H1 (cell line): ENCODE measurements around the gene ASTN1. TPM values are rescaled to one million over a fixed set of nuclear protein-coding genes. Genes with fewer than 3 reads are reported as not detected.

Experiments
- CTCF ChIA-PET: fragments of 300-600 bp; sonication (Branson Sonifier 250); formaldehyde crosslinking; loops from one replicate; lab custom pipeline; 2021; ENCODE audit not compliant: partially characterized antibody; lab: Charles Lee
- POLR2A ChIA-PET: fragments of 300-600 bp; sonication (Branson Sonifier 250); formaldehyde crosslinking; loops from one replicate; lab custom pipeline; 2021; ENCODE audit warnings: inconsistent platforms; ENCODE audit not compliant: partially characterized antibody; lab: Charles Lee
- DNase-seq, 2 experiments: peaks; one replicate each; pipeline versions ENCODE4 v3.0.0 to v3.0.0-alpha.2; 2010 to 2022; ENCODE audit warnings: low spot score in 2 of 2, low read depth in 1 of 2, mixed read lengths in 1 of 2
- FAIRE-seq: peaks from 2 replicates; lab custom pipeline; 2011; peaks lifted over from hg19 to GRCh38; lab: Jason Lieb, UNC
- H2AFZ ChIP-seq: 2 replicates; pipeline ENCODE4 v1.8.1; 2012; ENCODE audit warnings: low read length, inconsistent platforms
- H2AK5ac ChIP-seq: 2 replicates; pipeline ENCODE4 v1.6.1; 2013; ENCODE audit warnings: low read depth, low read length
- H2BK120ac ChIP-seq: replicated peaks from 2 replicates; pipeline ENCODE3; 2013; ENCODE audit warnings: low read depth, low read length, inconsistent platforms
- H2BK12ac ChIP-seq: 2 replicates; pipeline ENCODE4 v1.6.1; 2013; ENCODE audit warnings: low read depth, low read length
- H2BK15ac ChIP-seq: 2 replicates; pipeline ENCODE4 v1.6.1; 2013; ENCODE audit warnings: low read length
- H2BK20ac ChIP-seq: 2 replicates; pipeline ENCODE4 v1.6.1; 2013; ENCODE audit warnings: low read length
- H2BK5ac ChIP-seq: 2 replicates; pipeline ENCODE4 v1.6.1; 2013; ENCODE audit warnings: low read depth, low read length
- H3K14ac ChIP-seq: 2 replicates; pipeline ENCODE4 v1.6.1; 2013; ENCODE audit warnings: inconsistent platforms; ENCODE audit not compliant: insufficient read length
- H3K18ac ChIP-seq: 2 replicates; pipeline ENCODE4 v1.6.1; 2013; ENCODE audit warnings: low read length; ENCODE audit errors: extremely low read depth
- H3K23ac ChIP-seq: 2 replicates; pipeline ENCODE4 v1.6.1; 2013; ENCODE audit warnings: inconsistent platforms; ENCODE audit not compliant: insufficient read length
- H3K23me2 ChIP-seq: 2 replicates; pipeline ENCODE4 v1.6.1; 2013; ENCODE audit warnings: low read depth, low read length
- H3K27ac ChIP-seq: 2 replicates; pipeline ENCODE4 v1.6.1; 2011; ENCODE audit warnings: low read depth, low read length, inconsistent platforms
- H3K27me3 ChIP-seq, 4 experiments: replicated peaks in 1 of 4; 1 replicate in 1 of 4; 2 replicates in 3 of 4; pipeline versions ENCODE4 v1.6.1 to v1.8.1; 2011 to 2013; ENCODE audit warnings: low read length in 3 of 4, mild to moderate bottlenecking in 3 of 4, inconsistent platforms in 2 of 4, mixed read lengths in 2 of 4, moderate library complexity in 1 of 4; ENCODE audit not compliant: control insufficient read depth in 3 of 4, insufficient read depth in 3 of 4; ENCODE audit errors: extremely low read depth in 1 of 4
- H3K36me3 ChIP-seq, 4 experiments: 2 replicates each; pipeline versions ENCODE4 v1.6.1 to v1.8.1; 2011 to 2013; ENCODE audit warnings: mild to moderate bottlenecking in 4 of 4, low read length in 3 of 4, moderate library complexity in 2 of 4, control low read depth in 1 of 4, inconsistent platforms in 1 of 4; ENCODE audit not compliant: insufficient read depth in 4 of 4, control insufficient read depth in 2 of 4
- H3K4ac ChIP-seq: replicated peaks from 2 replicates; pipeline ENCODE3; 2013; ENCODE audit warnings: low read length, low read depth, mixed read lengths, inconsistent platforms; ENCODE audit not compliant: insufficient read length
- H3K4me1 ChIP-seq, 4 experiments: replicated peaks in 1 of 4; 1 replicate in 1 of 4; 2 replicates in 3 of 4; pipeline versions ENCODE4 v1.6.1 to v1.8.1; 2011 to 2013; ENCODE audit warnings: low read length in 3 of 4, inconsistent platforms in 2 of 4, mixed read lengths in 1 of 4; ENCODE audit not compliant: insufficient read depth in 4 of 4, control insufficient read depth in 3 of 4
- H3K4me2 ChIP-seq, 2 experiments: 2 replicates each; pipeline versions ENCODE4 v1.6.1 to v1.8.1; 2011 to 2013; ENCODE audit warnings: low read depth in 2 of 2, low read length in 2 of 2, control low read depth in 1 of 2, inconsistent platforms in 1 of 2, mild to moderate bottlenecking in 1 of 2; ENCODE audit not compliant: insufficient read depth in 1 of 2
- H3K4me3 ChIP-seq, 4 experiments: fragments of 200-600, 300-600 bp in 1 of 4; sonication (generic), shearing (Covaris generic), sonication (Bioruptor Twin) in 1 of 4; 2 replicates each; pipeline versions ENCODE4 v1.5.1 to v1.8.1; 2011 to 2016; ENCODE audit warnings: low read length in 4 of 4, low read depth in 3 of 4, control low read depth in 2 of 4, inconsistent platforms in 2 of 4, mild to moderate bottlenecking in 2 of 4, mixed read lengths in 1 of 4, moderate library complexity in 1 of 4; ENCODE audit not compliant: insufficient read depth in 2 of 4; ENCODE audit errors: extremely low read depth in 1 of 4
- H3K56ac ChIP-seq: replicated peaks from 2 replicates; pipeline ENCODE3; 2013; ENCODE audit warnings: low read depth, mild to moderate bottlenecking, mixed read lengths, low read length, inconsistent platforms; ENCODE audit not compliant: insufficient read length
- H3K79me1 ChIP-seq: 2 replicates; pipeline ENCODE4 v1.6.1; 2013; ENCODE audit warnings: low read depth, low read length, control low read depth
- H3K79me2 ChIP-seq, 2 experiments: 2 replicates each; pipeline versions ENCODE4 v1.6.1 to v1.8.1; 2012 to 2013; ENCODE audit warnings: low read length in 2 of 2, mild to moderate bottlenecking in 2 of 2, inconsistent platforms in 1 of 2; ENCODE audit not compliant: insufficient read depth in 2 of 2, control insufficient read depth in 1 of 2
- H3K9ac ChIP-seq, 4 experiments: replicated peaks in 1 of 4; 1 replicate in 1 of 4; 2 replicates in 3 of 4; pipeline versions ENCODE4 v1.6.1 to v1.8.1; 2011 to 2013; ENCODE audit warnings: low read depth in 3 of 4, low read length in 3 of 4, control low read depth in 2 of 4, mild to moderate bottlenecking in 2 of 4, moderate library complexity in 2 of 4, inconsistent platforms in 1 of 4; ENCODE audit errors: extremely low read depth in 1 of 4
- H3K9me3 ChIP-seq, 2 experiments: 2 replicates each; pipeline versions ENCODE4 v1.6.1 to v1.8.1; 2012 to 2013; ENCODE audit warnings: mild to moderate bottlenecking in 2 of 2, moderate library complexity in 2 of 2, control low read depth in 1 of 2, inconsistent platforms in 1 of 2, low read depth in 1 of 2, low read length in 1 of 2, mixed read lengths in 1 of 2; ENCODE audit not compliant: insufficient read depth in 2 of 2
- H4K20me1 ChIP-seq, 2 experiments: replicated peaks in 1 of 2; 2 replicates each; pipeline versions ENCODE3 to v1.8.1; 2011 to 2013; ENCODE audit warnings: inconsistent platforms in 2 of 2, low read length in 2 of 2, mild to moderate bottlenecking in 1 of 2; ENCODE audit not compliant: insufficient read depth in 2 of 2, control insufficient read depth in 1 of 2
- H4K5ac ChIP-seq: 2 replicates; pipeline ENCODE4 v1.6.1; 2013; ENCODE audit warnings: low read length, low read depth, mixed read lengths, inconsistent platforms; ENCODE audit not compliant: insufficient read length
- H4K8ac ChIP-seq: 2 replicates; pipeline ENCODE4 v1.8.0; 2013; ENCODE audit warnings: mild to moderate bottlenecking, moderate library complexity, low read length, inconsistent platforms; ENCODE audit not compliant: insufficient read depth; ENCODE audit errors: extremely low read depth
- H4K91ac ChIP-seq: replicated peaks from 2 replicates; pipeline ENCODE3; 2013; ENCODE audit warnings: low read length, mixed read lengths, inconsistent platforms; ENCODE audit not compliant: insufficient read length
- CBX8 ChIP-seq: fragments of 300-800, 300-1000 bp; sonication (generic); IDR thresholded peaks from 2 replicates; pipeline ENCODE4 v1.7.1; 2016; ENCODE audit warnings: low read depth, low read length, borderline replicate concordance
- CEBPB ChIP-seq: IDR thresholded peaks from 2 replicates; pipeline ENCODE4 v1.6.1; 2012; ENCODE audit warnings: low read depth, low read length
- CHD1 ChIP-seq: IDR thresholded peaks from 2 replicates; pipeline ENCODE4 v1.6.1; 2012; ENCODE audit warnings: low read depth, low read length, improper control_type of control experiment
- EGR1 ChIP-seq: IDR thresholded peaks from 2 replicates; pipeline ENCODE4 v1.6.1; 2011; ENCODE audit warnings: low read depth, low read length, borderline replicate concordance
- GABPA ChIP-seq: IDR thresholded peaks from 2 replicates; pipeline ENCODE4 v1.6.1; 2011; ENCODE audit warnings: mild to moderate bottlenecking, low read length, moderate library complexity, borderline replicate concordance; ENCODE audit not compliant: insufficient read depth
- POLR2A ChIP-seq, 2 experiments: IDR thresholded peaks; 1 replicate in 1 of 2; 2 replicates in 1 of 2; pipeline ENCODE4 v1.6.1; 2011; ENCODE audit warnings: low read depth in 2 of 2, low read length in 2 of 2, mild to moderate bottlenecking in 2 of 2; ENCODE audit errors: control extremely low read depth in 1 of 2
- RAD21 ChIP-seq, 2 experiments: IDR thresholded peaks in 1 of 2; conservative IDR thresholded peaks in 1 of 2; 2 replicates each; pipeline ENCODE4 v1.6.1; 2011; ENCODE audit warnings: low read depth in 2 of 2, low read length in 2 of 2, improper control_type of control experiment in 1 of 2, inconsistent platforms in 1 of 2, mild to moderate bottlenecking in 1 of 2, moderate library complexity in 1 of 2
- RNF2 ChIP-seq: fragments of 200-900, 300-1000 bp; sonication (generic); IDR thresholded peaks from 2 replicates; pipeline ENCODE4 v1.7.1; 2016; ENCODE audit warnings: borderline replicate concordance, low read depth, mild to moderate bottlenecking, antibody characterized with exemption, low read length; ENCODE audit not compliant: poor library complexity, severe bottlenecking; ENCODE audit errors: missing control alignments
- SRF ChIP-seq: IDR thresholded peaks from 2 replicates; pipeline ENCODE4 v1.6.1; 2011; ENCODE audit warnings: mild to moderate bottlenecking, low read depth, low read length, moderate library complexity
- SUZ12 ChIP-seq: fragments of 200-600 bp; sonication (generic); IDR thresholded peaks from 2 replicates; pipeline ENCODE4 v1.6.1; 2012; ENCODE audit warnings: mild to moderate bottlenecking, inconsistent platforms, low read length, moderate library complexity, mixed read lengths
- TCF12 ChIP-seq: IDR thresholded peaks from 2 replicates; pipeline ENCODE4 v1.6.1; 2011; ENCODE audit warnings: low read depth, mild to moderate bottlenecking, low read length
- TEAD4 ChIP-seq: IDR thresholded peaks from 2 replicates; pipeline ENCODE4 v1.6.1; 2012; ENCODE audit warnings: low read depth, low read length, inconsistent platforms, mixed read lengths
- YY1 ChIP-seq: IDR thresholded peaks from 2 replicates; pipeline ENCODE4 v1.6.1; 2011; ENCODE audit warnings: low read depth, mild to moderate bottlenecking, low read length
- WGBS, 2 experiments: shearing (Covaris generic) in 1 of 2; methylation state at CpG; one replicate each; pipeline versions ENCODE4 v1.1.6 to v1.1.7; 2013 to 2015; ENCODE audit warnings: low lambda C conversion rate in 2 of 2, mixed read lengths in 2 of 2, inconsistent platforms in 1 of 2, low coverage in 1 of 2, missing lambda C conversion rate in 1 of 2; ENCODE audit not compliant: insufficient replicate concordance in 2 of 2, insufficient coverage in 1 of 2, insufficient read length in 1 of 2; ENCODE audit errors: extremely low coverage in 1 of 2, missing lambda C conversion rate in 1 of 2; 5-methylcytosine and 5-hydroxymethylcytosine counted together
- polyA plus RNA-seq, 7 experiments: library from polyadenylated mRNA; depleted of rRNA in 3 of 7; stranded (reverse) in 5 of 7; unstranded in 2 of 7; fragments of >200 nt in 5 of 7; fragments of 200-250 nt in 2 of 7; gene quantifications; 1 replicate in 5 of 7; 2 replicates in 1 of 7; 4 replicates in 1 of 7; pipeline versions ENCODE4 v1.2.1 to v1.2.3, GENCODE V29; 2011 to 2013; ENCODE audit warnings: missing spikeins in 2 of 7, mixed read lengths in 2 of 7
- total RNA-seq: library from RNA; stranded (reverse); fragmentation: NEBNext Ultra II Directional; extraction: Animal tissue kit (Norgen Biotek cat#: 25700); gene quantifications from 2 replicates; pipeline ENCODE4 v1.2.1, GENCODE V29; 2021

The ASTN1 gene
- total and polyA plus RNA-seq, 2 of the 8 experiments (the other 6 are each of a cell fraction or from before 2014, with no cell fraction given): 2.9 to 4.1 TPM

DNA sequence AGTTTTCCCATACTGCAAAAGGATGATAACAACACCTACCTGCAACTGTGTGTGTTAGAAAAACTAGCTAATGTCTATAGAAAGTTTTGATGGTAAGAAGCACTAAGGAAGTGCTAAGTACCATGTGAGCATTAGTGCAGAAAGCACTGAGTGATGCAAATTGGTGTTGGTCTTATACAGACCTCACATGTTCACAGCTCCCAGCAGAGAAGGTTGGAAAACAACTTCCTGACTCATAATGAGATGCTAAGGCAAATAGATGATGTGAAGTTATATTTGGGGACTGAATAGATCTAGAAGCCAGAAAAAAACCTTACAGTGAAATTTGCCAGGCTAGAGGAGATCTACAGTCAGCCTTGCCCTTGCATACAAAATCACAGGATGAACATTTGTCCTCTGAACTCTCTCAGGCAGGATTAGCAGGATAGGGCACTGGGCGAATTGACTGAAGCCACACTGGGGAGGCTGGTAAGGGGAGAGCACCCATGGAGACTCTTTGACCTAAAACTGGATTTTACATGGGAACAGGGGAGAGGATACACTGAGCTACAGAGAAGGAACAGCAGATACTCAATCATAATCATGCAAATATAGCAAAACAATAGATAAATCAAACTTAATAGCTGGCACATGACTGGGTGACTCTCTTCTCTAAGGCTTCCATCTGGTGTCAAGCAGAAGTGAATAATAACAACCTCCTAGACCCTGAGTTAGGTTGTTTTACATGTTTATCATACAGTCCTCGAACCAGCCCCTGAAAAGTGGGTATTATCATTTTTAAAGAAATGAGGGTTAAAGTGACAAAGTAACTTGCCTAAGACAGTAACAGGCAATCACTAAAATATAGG, 61.3 kb downstream of the ASTN1 start:
- WGBS, 2 experiments: 93% methylated on average over 2 of the region's 2 CpGs; no CpG with 5 or more reads in 1 of the 2 experiments
- no peaks in the 10 kb centered on the region; a peak in 2 of 8 replicates for H3K36me3 ChIP-seq
- H3K4ac ChIP-seq: no peak overlapping the region
- no peak overlapping the region for H4K5ac ChIP-seq
- H3K9ac ChIP-seq: no peak overlapping the region
- no peak overlapping the region for H2BK12ac ChIP-seq
- DNase-seq (no peak), FAIRE-seq (no peak)
- no peaks in the 10 kb centered on the region for H3K4me1 ChIP-seq
- H4K91ac ChIP-seq: no peak overlapping the region
- H3K4me2 ChIP-seq: no peak overlapping the region
- CTCF ChIA-PET: interaction anchor here (0.7 to 1.2 kb wide), 2 partner anchors 19 to 35 kb away, joined by 3 read pairs; no protein-coding TSS in a partner anchor
- no peak overlapping the region for H2BK20ac ChIP-seq
- H3K23ac ChIP-seq: no peak overlapping the region
- no peak overlapping the region for H3K4me3 ChIP-seq
- H4K20me1 ChIP-seq: no peaks in the 10 kb centered on the region
- no peak overlapping the region for H2AFZ ChIP-seq
- no peaks in the 10 kb centered on the region for H3K79me1 ChIP-seq
- H4K8ac ChIP-seq: no peak overlapping the region
- H3K14ac ChIP-seq: no peak overlapping the region
- H3K56ac ChIP-seq: no peak overlapping the region
- no peak overlapping the region for H2BK5ac ChIP-seq
- no peak overlapping the region for H2AK5ac ChIP-seq
- H3K18ac ChIP-seq: no peak overlapping the region
- no peak overlapping the region for H2BK15ac ChIP-seq
- no peaks in the 10 kb centered on the region for H3K79me2 ChIP-seq
- H3K27ac ChIP-seq: no peak overlapping the region
- H3K27me3 ChIP-seq: no peaks in the 10 kb centered on the region
- H3K9me3 ChIP-seq: no peaks in the 10 kb centered on the region
- TF ChIP-seq YY1 (no peak), TEAD4 (no peak), CBX8 (no peak), SUZ12 (no peak), EGR1 (no peak), GABPA (no peak), CEBPB (no peak), RNF2 (no peak), TCF12 (no peak), RAD21 (IDR thresholded peaks at IDR 0.05 in 1 of 2, conservative IDR thresholded peaks at IDR 0.05 in 1 of 2; ENCODE audit: low read depth in 2 of 2, low read length in 2 of 2) (no peak), CHD1 (no peak), POLR2A (IDR thresholded peaks at IDR 0.05; ENCODE audit: control extremely low read depth in 1 of 2, low read depth in 2 of 2, low read length in 2 of 2) (no peak), SRF (no peak)
- POLR2A ChIA-PET: no interaction called here
- no peak overlapping the region for H2BK120ac ChIP-seq
- no peaks in the 10 kb centered on the region for H3K23me2 ChIP-seq
